HG02610 (cell line): Measurements from ENCODE around the gene GABPB2.

Source experiments
- ATAC-seq: cut with Tn5 transposase; IDR thresholded peaks from one replicate; pipeline ENCODE4 v1.9.1; 2021; ENCODE audit warnings: mild to moderate bottlenecking, moderate library complexity; ENCODE audit not compliant: unreplicated experiment

GABPB2 gene

DNA sequence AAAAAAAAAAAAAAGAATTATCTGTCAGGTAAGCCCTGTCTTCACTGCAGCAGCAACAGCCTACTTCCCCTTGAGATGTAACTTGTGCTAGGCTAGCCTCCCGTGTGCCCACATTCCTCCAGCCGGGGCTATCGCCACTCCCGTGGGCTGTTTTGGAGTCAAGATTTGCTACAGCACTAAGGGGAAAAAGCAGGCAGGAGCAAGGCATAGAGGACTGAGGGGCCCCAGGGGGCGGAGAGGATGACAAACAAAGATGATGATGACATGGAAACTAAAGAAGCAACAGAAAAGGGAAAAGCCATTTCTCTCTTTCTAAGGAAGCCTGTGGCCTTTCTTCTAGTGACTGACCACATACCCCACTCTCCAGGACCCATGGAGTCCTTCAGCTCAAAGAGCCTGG is 87.8 kb downstream of the GABPB2 start:
- ATAC-seq, result no peak

DNA sequence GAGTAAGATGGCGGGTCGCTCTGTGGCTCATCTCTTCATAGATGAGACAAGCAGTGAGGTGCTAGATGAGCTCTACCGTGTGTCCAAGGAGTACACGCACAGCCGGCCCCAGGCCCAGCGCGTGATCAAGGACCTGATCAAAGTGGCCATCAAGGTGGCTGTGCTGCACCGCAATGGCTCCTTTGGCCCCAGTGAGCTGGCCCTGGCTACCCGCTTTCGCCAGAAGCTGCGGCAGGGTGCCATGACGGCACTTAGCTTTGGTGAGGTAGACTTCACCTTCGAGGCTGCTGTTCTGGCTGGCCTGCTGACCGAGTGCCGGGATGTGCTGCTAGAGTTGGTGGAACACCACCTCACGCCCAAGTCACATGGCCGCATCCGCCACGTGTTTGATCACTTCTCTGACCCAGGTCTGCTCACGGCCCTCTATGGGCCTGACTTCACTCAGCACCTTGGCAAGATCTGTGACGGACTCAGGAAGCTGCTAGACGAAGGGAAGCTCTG is 88.2 kb downstream of the GABPB2 start:
- ATAC-seq, result no peak

DNA sequence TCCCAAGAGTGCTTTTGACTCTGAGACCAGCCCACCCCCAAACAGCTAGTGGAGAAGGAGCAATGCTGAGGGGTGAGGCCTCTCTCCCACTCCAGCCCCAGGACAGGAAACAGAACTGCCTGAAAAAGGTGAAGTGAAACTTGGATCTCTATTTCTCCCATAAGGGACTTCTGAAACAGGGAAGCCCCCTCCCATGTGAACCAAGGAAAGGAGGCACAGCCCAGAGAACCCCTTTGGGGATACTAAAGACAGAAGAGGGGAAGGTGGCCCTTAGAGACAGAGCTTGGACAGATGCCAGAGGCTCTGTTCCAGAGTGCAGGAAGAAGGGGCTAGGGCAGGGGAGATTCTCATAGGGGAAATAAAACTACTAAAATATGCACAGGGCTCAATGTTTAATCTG is 88.8 kb downstream of the GABPB2 start:
- ATAC-seq, result no peak

GRCh38 chr1:151164732-151165280 is 94.2 kb downstream of the GABPB2 start:
- ATAC-seq, result no peak

DNA sequence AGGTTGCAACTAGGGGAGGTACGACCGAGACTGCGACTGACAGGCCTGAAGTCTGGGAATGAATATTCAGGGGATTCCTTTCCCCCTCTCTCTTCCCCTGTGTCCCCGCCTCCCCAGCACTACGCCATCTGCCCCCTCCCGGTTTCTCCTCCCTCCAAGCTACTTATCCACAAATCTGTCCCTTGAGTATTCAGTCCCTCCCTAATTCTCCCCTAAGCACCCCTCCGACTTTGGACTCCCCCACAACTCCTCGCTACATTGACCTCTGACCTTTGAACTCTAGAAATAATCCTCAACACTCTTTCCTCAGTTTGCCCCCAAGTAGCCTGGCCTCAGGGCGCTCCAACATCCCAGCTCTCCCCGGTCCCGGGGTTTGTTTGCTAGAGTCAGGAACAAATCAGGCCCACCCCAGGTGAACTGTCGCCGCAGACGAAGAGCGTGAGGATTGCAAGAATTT is 94.7 kb downstream of the GABPB2 start:
- ATAC-seq, result peak; percentile 6

DNA sequence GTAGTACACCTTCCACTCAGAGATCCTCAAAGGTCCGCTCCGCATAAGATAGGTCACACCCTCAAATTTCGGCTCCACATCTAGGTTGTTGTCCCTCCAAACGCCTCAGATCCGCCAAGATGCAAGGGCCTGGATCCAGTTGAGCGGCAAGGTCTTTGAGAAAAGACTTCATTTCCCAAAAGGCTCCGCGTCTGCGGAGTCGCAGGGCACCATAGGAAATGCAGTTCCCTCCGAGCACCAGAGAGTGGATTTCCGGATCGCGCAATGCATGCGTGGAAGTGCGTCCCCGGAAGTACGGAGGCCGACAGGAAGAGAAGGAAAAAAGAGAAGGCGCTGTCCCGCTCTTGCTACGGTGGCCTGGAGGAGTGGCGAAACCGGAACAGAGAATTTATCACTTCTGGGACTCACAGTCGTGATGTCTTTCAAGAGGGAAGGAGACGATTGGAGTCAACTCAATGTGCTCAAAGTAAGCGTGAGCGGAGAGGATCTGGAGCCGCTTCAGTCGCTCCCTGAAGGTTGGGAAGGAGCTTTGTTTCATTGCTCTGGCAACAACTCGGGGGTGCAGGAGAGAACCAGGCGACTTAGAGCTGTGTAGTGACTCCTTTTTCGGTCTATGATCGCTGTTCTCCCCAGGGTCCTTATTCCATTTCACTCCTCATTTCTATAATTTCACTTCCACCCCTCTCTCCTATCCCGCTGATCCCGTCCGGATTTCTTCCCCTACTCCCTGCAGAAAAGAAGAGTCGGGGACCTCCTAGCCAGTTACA is 95.4 kb downstream of the GABPB2 start, which contains the start of the genes LYSMD1 and SCNM1:
Gene LYSMD1 (minus strand): TSS at position 165 of the 767 bp plus-strand sequence. CDS start 644 bp downstream, outside the sequence.
Gene SCNM1 (plus strand): TSS at position 407 of the 767 bp plus-strand sequence. CDS start 9 bp downstream, at position 416.
- ATAC-seq, result peak; percentile 76

GRCh38 chr1:151166505-151166956 is 96.0 kb downstream of the GABPB2 start:
- no peak for ATAC-seq

- ATAC-seq, result no peak
Observed at GRCh38 chr1:151167116-151167515, 96.6 kb downstream of the GABPB2 start.

DNA sequence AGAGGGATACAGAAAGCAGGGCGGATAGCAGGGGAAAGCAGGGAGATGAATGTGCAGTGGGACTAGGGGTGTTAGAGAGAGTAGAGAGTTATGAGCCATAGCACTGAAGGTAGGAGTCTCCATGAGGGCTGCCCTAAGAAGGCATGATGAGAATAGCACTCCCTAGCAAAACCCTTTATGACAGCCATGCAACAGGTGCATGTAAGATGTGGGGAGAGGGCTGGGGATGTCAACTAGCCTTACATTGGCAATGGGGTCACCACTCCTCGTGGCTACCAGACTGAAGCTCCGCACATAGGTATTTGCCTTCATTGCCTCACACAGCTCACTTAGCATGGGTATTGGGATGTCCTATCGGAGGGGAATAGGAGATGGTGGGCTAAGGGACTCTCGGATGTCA is 100.6 kb downstream of the GABPB2 start:
- no peak for ATAC-seq
